IPS-NIHi7 (cell line): ENCODE results near the gene TRDMT1.

ENCODE experiments used
- DNase-seq: peaks from one replicate; pipeline ENCODE4 v3.0.0; 2012; ENCODE audit warnings: mixed read lengths; ENCODE audit errors: extremely low spot score

The TRDMT1 gene

GRCh38 chr10:17100586-17100985 is 100.9 kb downstream of the TRDMT1 start:
- no peak for DNase-seq

DNA sequence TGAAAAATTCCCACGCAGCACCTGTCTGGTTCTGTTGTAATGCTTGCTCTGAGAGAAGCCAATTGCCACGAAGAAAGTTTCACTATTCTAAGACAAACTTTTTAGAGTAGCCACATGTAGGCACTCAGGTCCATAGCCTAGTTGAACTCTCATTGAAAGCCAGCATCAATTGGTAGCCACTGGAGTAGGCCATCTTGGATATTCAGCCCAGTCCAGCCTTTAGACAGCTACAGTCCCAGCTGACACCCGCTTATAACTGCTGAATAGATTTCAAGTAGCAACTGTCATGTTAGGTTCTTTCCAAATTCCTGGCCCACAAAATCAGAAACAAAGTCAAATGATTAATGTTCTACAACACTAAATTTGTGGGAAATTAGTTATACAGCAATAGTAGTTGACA is 103.5 kb downstream of the TRDMT1 start:
- no peak for DNase-seq
